Trophoblast cell (in vitro differentiated cells and primary cell): ENCODE measurements around the gene ROBO1.
"Not testable (repeated sequence)": the region's sequence is repeated elsewhere in the genome, so short reads cannot be mapped to it uniquely, and the experiment has no call there.

Experiments used
- DNase-seq, 2 donors: peaks; one replicate each; pipeline ENCODE4 v3.0.0-alpha.2; 2016
- H2AFZ ChIP-seq: 2 replicates; pipeline ENCODE4 v1.6.1; 2013; ENCODE audit warnings: low read length, moderate library complexity, mild to moderate bottlenecking; ENCODE audit not compliant: insufficient read depth, poor library complexity
- H2AK5ac ChIP-seq: 2 replicates; pipeline ENCODE4 v1.6.1; 2013; ENCODE audit warnings: mild to moderate bottlenecking, low read length
- H2BK120ac ChIP-seq: 2 replicates; pipeline ENCODE4 v1.6.1; 2013; ENCODE audit warnings: low read length, mild to moderate bottlenecking, moderate library complexity; ENCODE audit not compliant: insufficient read depth, poor library complexity
- H2BK12ac ChIP-seq: 2 replicates; pipeline ENCODE4 v1.6.1; 2013; ENCODE audit warnings: mild to moderate bottlenecking, low read length, moderate library complexity
- H2BK5ac ChIP-seq: 2 replicates; pipeline ENCODE4 v1.6.1; 2013; ENCODE audit warnings: low read length, low read depth, moderate library complexity, mild to moderate bottlenecking; ENCODE audit not compliant: poor library complexity
- H3K14ac ChIP-seq: 2 replicates; pipeline ENCODE4 v1.6.1; 2013; ENCODE audit warnings: mild to moderate bottlenecking, low read length
- H3K18ac ChIP-seq: 2 replicates; pipeline ENCODE4 v1.6.1; 2013; ENCODE audit warnings: mild to moderate bottlenecking, low read length
- H3K23ac ChIP-seq: 2 replicates; pipeline ENCODE4 v1.6.1; 2013; ENCODE audit warnings: low read length
- H3K27ac ChIP-seq: 2 replicates; pipeline ENCODE4 v1.5.1; 2013; ENCODE audit warnings: low read depth, mild to moderate bottlenecking, inconsistent platforms, low read length, moderate library complexity
- H3K27me3 ChIP-seq: 2 replicates; pipeline ENCODE4 v1.6.1; 2013; ENCODE audit warnings: inconsistent platforms, mild to moderate bottlenecking, low read length, moderate library complexity; ENCODE audit not compliant: insufficient read depth
- H3K36me3 ChIP-seq, 2 experiments: 1 replicate in 1 of 2; 2 replicates in 1 of 2; pipeline ENCODE4 v1.6.1; 2013; ENCODE audit warnings: low read length in 2 of 2, mild to moderate bottlenecking in 2 of 2, moderate library complexity in 1 of 2; ENCODE audit not compliant: insufficient read depth in 2 of 2, control insufficient read depth in 1 of 2
- H3K4ac ChIP-seq: 2 replicates; pipeline ENCODE4 v1.6.1; 2013; ENCODE audit warnings: low read depth, mild to moderate bottlenecking, low read length, moderate library complexity
- H3K4me1 ChIP-seq, 2 experiments: 1 replicate in 1 of 2; 2 replicates in 1 of 2; pipeline ENCODE4 v1.6.1; 2013; ENCODE audit warnings: low read length in 2 of 2, mild to moderate bottlenecking in 2 of 2, moderate library complexity in 1 of 2; ENCODE audit not compliant: insufficient read depth in 2 of 2, control insufficient read depth in 1 of 2
- H3K4me2 ChIP-seq: 2 replicates; pipeline ENCODE4 v1.6.1; 2013; ENCODE audit warnings: inconsistent platforms, mild to moderate bottlenecking, low read length, moderate library complexity
- H3K4me3 ChIP-seq: 2 replicates; pipeline ENCODE4 v1.5.1; 2013; ENCODE audit warnings: mild to moderate bottlenecking, low read depth, low read length, inconsistent platforms
- H3K79me1 ChIP-seq: one replicate; pipeline ENCODE4 v1.6.1; 2013; ENCODE audit warnings: low read length
- H3K79me2 ChIP-seq: 2 replicates; pipeline ENCODE4 v1.6.1; 2013; ENCODE audit warnings: low read length, mild to moderate bottlenecking; ENCODE audit not compliant: control insufficient read depth, insufficient read depth, poor library complexity
- H3K9ac ChIP-seq: 2 replicates; pipeline ENCODE4 v1.6.1; 2013; ENCODE audit warnings: mild to moderate bottlenecking, low read length
- H3K9me3 ChIP-seq: 2 replicates; pipeline ENCODE4 v1.6.1; 2013; ENCODE audit warnings: low read depth, mild to moderate bottlenecking, control low read depth, inconsistent platforms, low read length; ENCODE audit not compliant: insufficient read depth
- H4K12ac ChIP-seq: 2 replicates; pipeline ENCODE4 v1.6.1; 2013; ENCODE audit warnings: low read depth, mild to moderate bottlenecking, low read length, moderate library complexity
- H4K8ac ChIP-seq: 2 replicates; pipeline ENCODE4 v1.6.1; 2013; ENCODE audit warnings: low read depth, mild to moderate bottlenecking, low read length, moderate library complexity
- H4K91ac ChIP-seq: one replicate; pipeline ENCODE4 v1.6.1; 2013; ENCODE audit warnings: low read depth, mild to moderate bottlenecking, low read length, moderate library complexity
- WGBS: extraction: QIAGEN DNeasy Blood & Tissue Kit; methylation state at CpG from one replicate; pipeline ENCODE4 v1.1.7; 2013; ENCODE audit warnings: missing lambda C conversion rate; ENCODE audit not compliant: insufficient read length, insufficient coverage; ENCODE audit errors: extremely low coverage; 5-methylcytosine and 5-hydroxymethylcytosine counted together

Gene ROBO1

DNA sequence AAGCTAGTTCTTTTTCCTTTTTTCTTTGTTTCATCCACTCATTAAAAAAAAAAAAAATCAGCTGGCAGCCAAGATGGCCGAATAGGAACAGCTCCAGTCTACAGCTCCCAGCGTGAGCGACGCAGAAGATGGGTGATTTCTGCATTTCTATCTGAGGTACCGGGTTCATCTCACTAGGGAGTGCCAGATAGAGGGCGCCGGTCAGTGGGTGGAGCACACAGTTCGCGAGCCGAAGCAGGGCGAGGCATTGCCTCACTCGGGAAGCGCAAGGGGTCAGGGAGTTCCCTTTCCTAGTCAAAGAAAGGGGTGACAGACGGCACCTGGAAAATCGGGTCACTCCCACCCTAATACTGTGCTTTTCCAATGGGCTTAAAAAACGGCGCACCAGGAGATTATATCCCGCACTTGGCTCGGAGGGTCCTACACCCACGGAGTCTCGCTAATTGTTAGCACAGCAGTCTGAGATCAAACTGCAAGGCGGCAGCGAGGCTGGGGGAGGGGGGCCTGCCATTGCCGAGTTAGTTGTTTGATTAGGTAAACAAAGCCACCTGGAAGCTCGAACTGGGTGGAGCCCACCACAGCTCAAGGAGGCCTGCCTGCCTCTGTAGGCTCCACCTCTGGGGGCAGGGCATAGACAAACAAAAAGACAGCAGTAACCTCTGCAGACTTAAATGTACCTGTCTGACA, 1092.5 kb downstream of the ROBO1 start:
- H3K9ac ChIP-seq, H4K8ac ChIP-seq, H4K91ac ChIP-seq, H3K4me1 ChIP-seq, H2AK5ac ChIP-seq, H4K12ac ChIP-seq, H3K18ac ChIP-seq, H3K4me2 ChIP-seq, H3K79me2 ChIP-seq, DNase-seq, H3K27me3 ChIP-seq, H3K79me1 ChIP-seq, H3K23ac ChIP-seq, H2AFZ ChIP-seq, H2BK5ac ChIP-seq, H3K27ac ChIP-seq, H2BK120ac ChIP-seq, H3K4me3 ChIP-seq, H3K4ac ChIP-seq, H3K9me3 ChIP-seq, H3K14ac ChIP-seq, H3K36me3 ChIP-seq, H2BK12ac ChIP-seq: not testable (repeated sequence)
- no CpG with 5 or more reads among the region's 25 CpGs for WGBS

GRCh38 chr3:78670746-78671145, 1097.1 kb downstream of the ROBO1 start:
- Histone ChIP-seq H3K9ac (no peak overlapping the region), H3K4me3 (no peak overlapping the region), H3K4me2 (no peak overlapping the region), H3K27ac (no peak overlapping the region), H3K14ac (no peak overlapping the region), H2AK5ac (no peak overlapping the region), H3K4ac (no peak overlapping the region), H3K36me3 (peaks cover 2 to 5% of the 10 kb centered on the region in 2 experiments), H4K12ac (no peak overlapping the region), H2BK12ac (no peak overlapping the region), H2BK120ac (no peak overlapping the region), H2AFZ (no peak overlapping the region), H3K79me2 (no peaks in the 10 kb centered on the region), H3K9me3 (no peaks in the 10 kb centered on the region), H3K4me1 (no peaks in the 10 kb centered on the region), H3K23ac (no peak overlapping the region), H2BK5ac (no peak overlapping the region), H4K91ac (no peak overlapping the region), H3K27me3 (no peaks in the 10 kb centered on the region), H4K8ac (no peak overlapping the region), H3K79me1 (no peaks in the 10 kb centered on the region), H3K18ac (no peak overlapping the region)
- WGBS, result no CpG with 5 or more reads among the region's 4 CpGs
- no peak for DNase-seq

- H2BK5ac ChIP-seq, result no peak overlapping the region
- H2BK12ac ChIP-seq, result no peak overlapping the region
- H3K4me3 ChIP-seq, result no peak overlapping the region
- no peaks in the 10 kb centered on the region for H3K79me2 ChIP-seq
- H3K23ac ChIP-seq, result no peak overlapping the region
- H3K4me1 ChIP-seq, result no peaks in the 10 kb centered on the region
- WGBS, result no CpG with 5 or more reads among the region's 7 CpGs
- H4K8ac ChIP-seq, result no peak overlapping the region
- peaks cover 2 to 5% of the 10 kb centered on the region in 2 experiments for H3K36me3 ChIP-seq
- no peak overlapping the region for H4K12ac ChIP-seq
- no peaks in the 10 kb centered on the region for H3K79me1 ChIP-seq
- no peak overlapping the region for H3K4me2 ChIP-seq
- H4K91ac ChIP-seq, result no peak overlapping the region
- H3K4ac ChIP-seq, result no peak overlapping the region
- H3K14ac ChIP-seq, result no peak overlapping the region
- no peak overlapping the region for H2AFZ ChIP-seq
- H2AK5ac ChIP-seq, result no peak overlapping the region
- H3K9me3 ChIP-seq, result no peaks in the 10 kb centered on the region
- no peak overlapping the region for H2BK120ac ChIP-seq
- DNase-seq, result no peak
- no peaks in the 10 kb centered on the region for H3K27me3 ChIP-seq
- no peak overlapping the region for H3K27ac ChIP-seq
- no peak overlapping the region for H3K9ac ChIP-seq
- no peak overlapping the region for H3K18ac ChIP-seq
These were observed 1097.7 kb downstream of the ROBO1 start for GRCh38 chr3:78670094-78670493.

GRCh38 chr3:78668302-78668701, 1099.5 kb downstream of the ROBO1 start:
- no peak overlapping the region for H3K14ac ChIP-seq
- H2AK5ac ChIP-seq, result no peak overlapping the region
- no peak overlapping the region for H3K18ac ChIP-seq
- no peak overlapping the region for H4K12ac ChIP-seq
- H3K27me3 ChIP-seq, result no peaks in the 10 kb centered on the region
- no peak overlapping the region for H3K9ac ChIP-seq
- H3K27ac ChIP-seq, result no peak overlapping the region
- no CpG with 5 or more reads among the region's 2 CpGs for WGBS
- no peak overlapping the region for H3K4ac ChIP-seq
- H3K9me3 ChIP-seq, result no peaks in the 10 kb centered on the region
- H2BK5ac ChIP-seq, result no peak overlapping the region
- no peak for DNase-seq
- H4K91ac ChIP-seq, result no peak overlapping the region
- H4K8ac ChIP-seq, result no peak overlapping the region
- H3K4me1 ChIP-seq, result no peaks in the 10 kb centered on the region
- peaks cover 2 to 5% of the 10 kb centered on the region in 2 experiments for H3K36me3 ChIP-seq
- no peak overlapping the region for H2BK120ac ChIP-seq
- no peak overlapping the region for H2BK12ac ChIP-seq
- no peak overlapping the region for H3K23ac ChIP-seq
- no peak overlapping the region for H3K4me2 ChIP-seq
- H3K79me1 ChIP-seq, result no peaks in the 10 kb centered on the region
- H2AFZ ChIP-seq, result no peak overlapping the region
- no peak overlapping the region for H3K4me3 ChIP-seq
- H3K79me2 ChIP-seq, result no peaks in the 10 kb centered on the region
